ENCODE data around the gene GOLGA8T.
"Not testable (repeated sequence)": the region's sequence is repeated elsewhere in the genome, so short reads cannot be mapped to it uniquely, and the experiment has no call there.

The GOLGA8T gene

DNA sequence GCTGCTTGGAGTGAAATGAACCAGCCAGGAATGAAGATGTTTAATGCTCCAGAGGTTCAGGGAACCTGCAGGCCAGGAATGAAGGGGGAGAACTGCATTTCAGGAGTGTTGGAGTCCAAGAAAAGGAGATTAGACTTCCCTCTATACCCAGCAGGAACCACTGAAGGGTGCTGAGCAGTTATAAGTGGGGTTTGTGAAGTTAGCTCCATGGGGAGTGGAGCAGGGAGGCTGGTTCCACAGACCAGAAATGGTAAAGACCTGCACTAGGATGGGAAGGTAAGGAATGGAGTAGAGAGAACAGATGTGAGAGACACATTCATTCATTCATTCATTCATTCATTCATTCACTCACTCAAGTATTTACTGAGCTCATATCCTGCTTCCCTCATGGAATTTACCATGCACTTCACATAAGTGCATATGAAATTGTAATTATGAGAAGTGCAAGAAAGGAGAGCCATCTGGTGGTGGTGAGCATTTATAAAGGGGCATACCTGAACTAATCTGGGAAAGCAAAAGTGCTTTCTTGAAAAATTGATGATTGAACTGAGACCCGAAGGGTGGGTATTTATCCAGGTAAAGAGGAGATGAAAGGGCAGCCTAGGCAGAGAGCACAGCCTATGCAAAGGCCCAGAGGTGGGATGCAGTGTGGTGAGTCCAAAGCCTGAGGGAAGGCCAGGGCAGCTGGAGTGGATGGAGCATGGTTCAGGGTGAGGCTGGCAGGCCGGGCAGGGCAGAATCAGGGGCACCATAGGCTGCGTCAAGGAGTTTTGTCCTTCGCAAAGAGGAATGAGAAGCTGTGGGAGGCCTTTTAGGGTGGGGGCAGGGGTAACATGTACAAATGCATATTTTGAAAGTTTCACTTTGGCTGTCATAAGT is 27.9 kb downstream of the GOLGA8T start:
- H2BK120ac ChIP-seq (ENCODE audit: low read depth, low read length); H3K14ac ChIP-seq (ENCODE audit: low read length); H3K18ac ChIP-seq (ENCODE audit: low read length); H2BK12ac ChIP-seq (ENCODE audit: low read length); H3K36me3 ChIP-seq (replicated peaks in 1 of 2; ENCODE audit: control insufficient read depth in 2 of 2, insufficient read depth in 2 of 2, low read length in 2 of 2); H3K79me1 ChIP-seq (ENCODE audit: low read depth, low read length); H3K4ac ChIP-seq (ENCODE audit: low read length); H2BK5ac ChIP-seq (ENCODE audit: low read length); H3K23ac ChIP-seq (ENCODE audit: low read depth, low read length, poor library complexity); DNase-seq (ENCODE audit: low spot score); H3K4me3 ChIP-seq (ENCODE audit: low read length in 2 of 2); H3K27ac ChIP-seq (replicated peaks; ENCODE audit: low read length); H3K9me3 ChIP-seq (replicated peaks in 1 of 2; ENCODE audit: control insufficient read depth in 2 of 2, insufficient read depth in 1 of 2, low read depth in 1 of 2, low read length in 2 of 2); H3K27me3 ChIP-seq (ENCODE audit: control insufficient read depth in 3 of 3, insufficient read depth in 3 of 3, low read depth in 1 of 3, low read length in 3 of 3); H2AFZ ChIP-seq (ENCODE audit: low read length); H4K8ac ChIP-seq (ENCODE audit: low read depth, low read length); H2BK15ac ChIP-seq (ENCODE audit: low read length); H2AK5ac ChIP-seq (ENCODE audit: low read depth, low read length); H4K91ac ChIP-seq (ENCODE audit: low read depth, low read length, poor library complexity); H3K4me1 ChIP-seq (ENCODE audit: control insufficient read depth in 2 of 2, insufficient read depth in 1 of 2, low read depth in 1 of 2, low read length in 2 of 2); H3K9ac ChIP-seq (ENCODE audit: low read depth, low read length, poor library complexity); H3K4me2 ChIP-seq (ENCODE audit: insufficient read depth, low read length, poor library complexity, severe bottlenecking): not testable (repeated sequence)
- no CpG with 5 or more reads among the region's 4 CpGs for WGBS, 2 donors (ENCODE audit: extremely low coverage in 2 of 2, insufficient read length in 2 of 2, insufficient replicate concordance in 1 of 2)

- H3K4ac ChIP-seq (ENCODE audit: low read length); H3K79me1 ChIP-seq (ENCODE audit: low read depth, low read length); H4K91ac ChIP-seq (ENCODE audit: low read depth, low read length, poor library complexity); H3K36me3 ChIP-seq (replicated peaks in 1 of 2; ENCODE audit: control insufficient read depth in 2 of 2, insufficient read depth in 2 of 2, low read length in 2 of 2); H3K14ac ChIP-seq (ENCODE audit: low read length); H3K4me3 ChIP-seq (ENCODE audit: low read length in 2 of 2); H3K23ac ChIP-seq (ENCODE audit: low read depth, low read length, poor library complexity); H3K18ac ChIP-seq (ENCODE audit: low read length); H4K8ac ChIP-seq (ENCODE audit: low read depth, low read length); H3K4me2 ChIP-seq (ENCODE audit: insufficient read depth, low read length, poor library complexity, severe bottlenecking); H3K9ac ChIP-seq (ENCODE audit: low read depth, low read length, poor library complexity); H3K4me1 ChIP-seq (ENCODE audit: control insufficient read depth in 2 of 2, insufficient read depth in 1 of 2, low read depth in 1 of 2, low read length in 2 of 2); H3K27ac ChIP-seq (replicated peaks; ENCODE audit: low read length); H2AFZ ChIP-seq (ENCODE audit: low read length); H3K27me3 ChIP-seq (ENCODE audit: control insufficient read depth in 3 of 3, insufficient read depth in 3 of 3, low read depth in 1 of 3, low read length in 3 of 3); H2BK120ac ChIP-seq (ENCODE audit: low read depth, low read length); H2AK5ac ChIP-seq (ENCODE audit: low read depth, low read length); H2BK15ac ChIP-seq (ENCODE audit: low read length); DNase-seq (ENCODE audit: low spot score); H3K9me3 ChIP-seq (replicated peaks in 1 of 2; ENCODE audit: control insufficient read depth in 2 of 2, insufficient read depth in 1 of 2, low read depth in 1 of 2, low read length in 2 of 2); H2BK5ac ChIP-seq (ENCODE audit: low read length); H2BK12ac ChIP-seq (ENCODE audit: low read length): not testable (repeated sequence)
- no CpG with 5 or more reads among the region's 2 CpGs for WGBS, 2 donors (ENCODE audit: extremely low coverage in 2 of 2, insufficient read length in 2 of 2, insufficient replicate concordance in 1 of 2)
Observed at GRCh38 chr15:30163759-30164158, 28.9 kb downstream of the GOLGA8T start.

DNA sequence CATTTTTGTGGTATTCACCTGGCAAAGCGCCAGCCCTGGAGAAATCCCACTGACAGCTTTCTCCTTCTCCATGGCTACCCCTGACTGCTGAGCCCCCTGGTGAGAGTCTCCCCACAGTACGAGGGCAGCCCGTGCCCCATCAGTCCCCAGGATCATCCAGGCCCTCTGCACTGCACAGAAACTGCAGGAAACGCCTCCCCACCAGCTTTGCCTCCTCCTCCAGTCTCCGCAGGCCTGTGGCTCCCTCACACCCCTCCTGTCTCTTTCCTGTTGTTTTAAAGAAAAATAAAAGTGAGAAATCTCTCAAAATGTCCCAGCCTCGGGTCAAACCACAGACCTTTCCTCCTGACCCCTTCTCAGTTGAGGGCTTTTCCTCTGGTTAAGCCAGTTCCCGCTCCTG is 29.4 kb downstream of the GOLGA8T start:
- H2BK5ac ChIP-seq (ENCODE audit: low read length) = not testable (repeated sequence)
- WGBS, 2 donors (ENCODE audit: extremely low coverage in 2 of 2, insufficient read length in 2 of 2, insufficient replicate concordance in 1 of 2) = no CpG with 5 or more reads among the region's 7 CpGs

DNA sequence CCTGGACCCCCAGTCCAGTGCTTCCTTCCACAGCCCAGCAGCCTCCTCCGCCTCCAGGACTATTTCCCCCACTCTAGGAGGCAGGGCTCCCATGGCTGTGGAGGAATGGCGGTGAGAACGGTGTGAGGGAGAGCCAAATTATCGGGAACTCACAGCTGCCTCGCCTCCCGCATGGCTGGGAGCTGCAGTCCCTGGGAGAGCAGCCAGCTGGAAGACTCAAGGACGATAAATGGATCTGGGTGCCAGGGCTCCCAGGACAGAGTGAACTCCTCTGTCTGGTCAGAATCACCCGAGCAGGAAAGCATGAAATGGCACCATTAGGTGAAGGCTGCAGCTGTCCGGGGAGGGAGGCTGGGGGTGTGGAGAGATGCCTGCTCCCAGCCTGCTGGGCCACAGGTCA is 32.6 kb downstream of the GOLGA8T start:
- not testable (repeated sequence) for H2BK12ac ChIP-seq (ENCODE audit: low read length); DNase-seq (ENCODE audit: low spot score); H3K9me3 ChIP-seq (replicated peaks in 1 of 2; ENCODE audit: control insufficient read depth in 2 of 2, insufficient read depth in 1 of 2, low read depth in 1 of 2, low read length in 2 of 2); H3K4me1 ChIP-seq (ENCODE audit: control insufficient read depth in 2 of 2, insufficient read depth in 1 of 2, low read depth in 1 of 2, low read length in 2 of 2); H2AK5ac ChIP-seq (ENCODE audit: low read depth, low read length); H3K18ac ChIP-seq (ENCODE audit: low read length); H3K36me3 ChIP-seq (replicated peaks in 1 of 2; ENCODE audit: control insufficient read depth in 2 of 2, insufficient read depth in 2 of 2, low read length in 2 of 2); H4K8ac ChIP-seq (ENCODE audit: low read depth, low read length); H4K91ac ChIP-seq (ENCODE audit: low read depth, low read length, poor library complexity); H2AFZ ChIP-seq (ENCODE audit: low read length); H3K4ac ChIP-seq (ENCODE audit: low read length); H3K79me1 ChIP-seq (ENCODE audit: low read depth, low read length); H3K4me2 ChIP-seq (ENCODE audit: insufficient read depth, low read length, poor library complexity, severe bottlenecking); H3K27me3 ChIP-seq (ENCODE audit: control insufficient read depth in 3 of 3, insufficient read depth in 3 of 3, low read depth in 1 of 3, low read length in 3 of 3); H3K23ac ChIP-seq (ENCODE audit: low read depth, low read length, poor library complexity); H2BK15ac ChIP-seq (ENCODE audit: low read length); H3K14ac ChIP-seq (ENCODE audit: low read length); H3K4me3 ChIP-seq (ENCODE audit: low read length in 2 of 2); H3K9ac ChIP-seq (ENCODE audit: low read depth, low read length, poor library complexity); H2BK120ac ChIP-seq (ENCODE audit: low read depth, low read length); H3K27ac ChIP-seq (replicated peaks; ENCODE audit: low read length); H2BK5ac ChIP-seq (ENCODE audit: low read length)
- WGBS, 2 donors (ENCODE audit: extremely low coverage in 2 of 2, insufficient read length in 2 of 2, insufficient replicate concordance in 1 of 2) = no CpG with 5 or more reads among the region's 9 CpGs

More for the DNA sequence above, 29.4 kb downstream of the GOLGA8T start:
- H3K4me3 ChIP-seq (ENCODE audit: low read length in 2 of 2); H2AK5ac ChIP-seq (ENCODE audit: low read depth, low read length); H3K9ac ChIP-seq (ENCODE audit: low read depth, low read length, poor library complexity); H3K79me1 ChIP-seq (ENCODE audit: low read depth, low read length); H3K4me1 ChIP-seq (ENCODE audit: control insufficient read depth in 2 of 2, insufficient read depth in 1 of 2, low read depth in 1 of 2, low read length in 2 of 2); H2AFZ ChIP-seq (ENCODE audit: low read length); H3K4ac ChIP-seq (ENCODE audit: low read length); H4K8ac ChIP-seq (ENCODE audit: low read depth, low read length); H3K14ac ChIP-seq (ENCODE audit: low read length); H3K9me3 ChIP-seq (replicated peaks in 1 of 2; ENCODE audit: control insufficient read depth in 2 of 2, insufficient read depth in 1 of 2, low read depth in 1 of 2, low read length in 2 of 2); H2BK120ac ChIP-seq (ENCODE audit: low read depth, low read length); DNase-seq (ENCODE audit: low spot score); H2BK12ac ChIP-seq (ENCODE audit: low read length); H2BK15ac ChIP-seq (ENCODE audit: low read length); H3K23ac ChIP-seq (ENCODE audit: low read depth, low read length, poor library complexity); H3K27ac ChIP-seq (replicated peaks; ENCODE audit: low read length); H3K27me3 ChIP-seq (ENCODE audit: control insufficient read depth in 3 of 3, insufficient read depth in 3 of 3, low read depth in 1 of 3, low read length in 3 of 3); H3K36me3 ChIP-seq (replicated peaks in 1 of 2; ENCODE audit: control insufficient read depth in 2 of 2, insufficient read depth in 2 of 2, low read length in 2 of 2); H3K18ac ChIP-seq (ENCODE audit: low read length); H3K4me2 ChIP-seq (ENCODE audit: insufficient read depth, low read length, poor library complexity, severe bottlenecking); H4K91ac ChIP-seq (ENCODE audit: low read depth, low read length, poor library complexity): not testable (repeated sequence)
